Naive thymus-derived CD4-positive, alpha-beta T cell (primary cell): Measurements from ENCODE around the gene PLPPR3. TPM values are rescaled to one million over a fixed set of nuclear protein-coding genes. Genes with fewer than 3 reads are reported as not detected.

Experiments used
- ATAC-seq: fragments of 150-1000 bp; cut with Tn5 transposase; 2 replicates; pipeline ENCODE4 v1.10.0; 2021; ENCODE audit warnings: mild to moderate bottlenecking, moderate library complexity
- CTCF ChIA-PET: fragments of 350-600 bp; sonication (Branson Sonifier 250); formaldehyde crosslinking; loops from one replicate; lab custom pipeline; 2021; ENCODE audit warnings: antibody characterized with exemption; lab: Charles Lee
- POLR2A ChIA-PET: fragments of 350-600 bp; sonication (Branson Sonifier 250); formaldehyde crosslinking; loops from one replicate; lab custom pipeline; 2021; ENCODE audit warnings: antibody characterized with exemption, inconsistent platforms; lab: Charles Lee
- DNase-seq, 9 donors: peaks; one replicate each; pipeline versions ENCODE4 v3.0.0 to v3.0.0-alpha.2; 2020 to 2022; ENCODE audit warnings: mixed read lengths in 1 of 9
- H3K27ac ChIP-seq: one replicate; pipeline ENCODE4 v1.7.0; 2013; ENCODE audit warnings: mild to moderate bottlenecking, low read depth, low read length, moderate library complexity
- H3K27me3 ChIP-seq, 2 donors: one replicate each; pipeline ENCODE4 v1.7.0; 2013; ENCODE audit warnings: low read length in 2 of 2, mild to moderate bottlenecking in 2 of 2, moderate library complexity in 2 of 2; ENCODE audit not compliant: control insufficient read depth in 2 of 2, insufficient read depth in 2 of 2
- H3K36me3 ChIP-seq, 3 experiments: 1 replicate in 2 of 3; 2 replicates in 1 of 3; pipeline ENCODE4 v1.7.0; 2013; ENCODE audit warnings: low read length in 3 of 3, mild to moderate bottlenecking in 3 of 3, moderate library complexity in 1 of 3; ENCODE audit not compliant: insufficient read depth in 3 of 3, control insufficient read depth in 2 of 3
- H3K4me1 ChIP-seq, 2 donors: one replicate each; pipeline ENCODE4 v1.7.0; 2013; ENCODE audit warnings: low read length in 2 of 2, mild to moderate bottlenecking in 2 of 2, moderate library complexity in 1 of 2; ENCODE audit not compliant: control insufficient read depth in 2 of 2, insufficient read depth in 2 of 2
- H3K4me3 ChIP-seq: 2 replicates; pipeline ENCODE4 v1.7.0; 2013; ENCODE audit warnings: mild to moderate bottlenecking, low read length
- H3K9me3 ChIP-seq, 3 experiments: 1 replicate in 2 of 3; 2 replicates in 1 of 3; pipeline ENCODE4 v1.7.0; 2013; ENCODE audit warnings: low read length in 3 of 3; ENCODE audit not compliant: control insufficient read depth in 2 of 3
- H3K27ac Mint-ChIP-seq, 9 donors: one replicate each; pipeline ENCODE4 v1.8.0; 2020 to 2022; ENCODE audit warnings: mixed read lengths in 9 of 9, mild to moderate bottlenecking in 8 of 9, moderate library complexity in 5 of 9, inconsistent platforms in 2 of 9
- H3K27me3 Mint-ChIP-seq, 5 donors: one replicate each; pipeline ENCODE4 v1.8.0; 2021 to 2022; ENCODE audit warnings: mixed read lengths in 5 of 5, mild to moderate bottlenecking in 1 of 5
- H3K36me3 Mint-ChIP-seq, 5 donors: one replicate each; pipeline ENCODE4 v1.8.0; 2020 to 2022; ENCODE audit warnings: mixed read lengths in 5 of 5, mild to moderate bottlenecking in 3 of 5, inconsistent platforms in 1 of 5
- H3K4me1 Mint-ChIP-seq, 7 donors: one replicate each; pipeline ENCODE4 v1.8.0; 2020 to 2022; ENCODE audit warnings: mixed read lengths in 7 of 7, mild to moderate bottlenecking in 3 of 7, inconsistent platforms in 1 of 7
- H3K4me3 Mint-ChIP-seq, 10 donors: one replicate each; pipeline ENCODE4 v1.8.0; 2020 to 2022; ENCODE audit warnings: mild to moderate bottlenecking in 10 of 10, mixed read lengths in 10 of 10, moderate library complexity in 6 of 10, inconsistent platforms in 2 of 10
- H3K9me3 Mint-ChIP-seq, 11 donors: one replicate each; pipeline ENCODE4 v1.8.0; 2020 to 2022; ENCODE audit warnings: mixed read lengths in 11 of 11, mild to moderate bottlenecking in 4 of 11, inconsistent platforms in 1 of 11, moderate library complexity in 1 of 11
- intact Hi-C, 2 donors: fragments of 100-400 bp; cut with micrococcal nuclease; formaldehyde crosslinking; loops; one replicate each; pipeline ENCODE4 v1.15.1; 2023
- polyA plus RNA-seq, 2 donors: library from polyadenylated mRNA; unstranded; fragments of 300-500 nt; fragmentation: Illumina TruSeq; gene quantifications; one replicate each; pipeline ENCODE4 v1.2.3, GENCODE V29; 2021
- total RNA-seq, 6 experiments: library from RNA in 5 of 6; stranded (reverse) in 5 of 6; gene quantifications; 1 replicate in 5 of 6; 2 replicates in 1 of 6; pipeline ENCODE4 v1.2.3 and lab custom pipeline; 2021 to 2026

Gene PLPPR3
- total and polyA plus RNA-seq, 7 experiments from 2014 or later = not detected

DNA sequence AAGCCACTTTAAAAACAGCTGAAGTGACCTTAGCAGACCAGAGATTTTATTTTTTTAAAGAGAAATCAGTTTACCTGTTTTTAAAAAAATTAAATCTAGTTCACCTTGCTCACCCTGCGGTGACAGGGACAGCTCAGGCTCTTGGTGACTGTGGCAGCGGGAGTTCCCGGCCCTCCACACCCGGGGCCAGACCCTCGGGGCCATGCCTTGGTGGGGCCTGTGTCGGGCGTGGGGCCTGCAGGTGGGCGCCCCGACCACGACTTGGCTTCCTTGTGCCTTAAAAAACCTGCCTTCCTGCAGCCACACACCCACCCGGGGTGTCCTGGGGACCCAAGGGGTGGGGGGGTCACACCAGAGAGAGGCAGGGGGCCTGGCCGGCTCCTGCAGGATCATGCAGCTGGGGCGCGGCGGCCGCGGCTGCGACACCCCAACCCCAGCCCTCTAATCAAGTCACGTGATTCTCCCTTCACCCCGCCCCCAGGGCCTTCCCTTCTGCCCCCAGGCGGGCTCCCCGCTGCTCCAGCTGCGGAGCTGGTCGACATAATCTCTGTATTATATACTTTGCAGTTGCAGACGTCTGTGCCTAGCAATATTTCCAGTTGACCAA, 10.8 kb downstream of the PLPPR3 start:
- Histone ChIP-seq H3K36me3 (peaks cover 17 to 70% (median 22%) of the 10 kb centered on the region in 3 experiments), H3K27me3 (no peaks in the 10 kb centered on the region), H3K9me3 (no peaks in the 10 kb centered on the region), H3K4me1 (no peaks in the 10 kb centered on the region), H3K4me3 (no peak overlapping the region), H3K27ac (no peak overlapping the region)
- Mint-ChIP-seq H3K4me1 (peaks cover 5 to 9% (median 9%) of the 10 kb centered on the region in 7 donors), H3K9me3 (peaks cover 0 to 6% (median 0%) of the 10 kb centered on the region in 11 donors), H3K4me3 (no peak overlapping the region), H3K27me3 (no peaks in the 10 kb centered on the region), H3K36me3 (peaks cover 0 to 29% (median 20%) of the 10 kb centered on the region in 5 donors), H3K27ac (no peak overlapping the region)
- ATAC-seq = no peak
- ChIA-PET POLR2A (no interaction called here), CTCF (no interaction called here)
- DNase-seq = no peak
- intact Hi-C loops = no loop called here

DNA sequence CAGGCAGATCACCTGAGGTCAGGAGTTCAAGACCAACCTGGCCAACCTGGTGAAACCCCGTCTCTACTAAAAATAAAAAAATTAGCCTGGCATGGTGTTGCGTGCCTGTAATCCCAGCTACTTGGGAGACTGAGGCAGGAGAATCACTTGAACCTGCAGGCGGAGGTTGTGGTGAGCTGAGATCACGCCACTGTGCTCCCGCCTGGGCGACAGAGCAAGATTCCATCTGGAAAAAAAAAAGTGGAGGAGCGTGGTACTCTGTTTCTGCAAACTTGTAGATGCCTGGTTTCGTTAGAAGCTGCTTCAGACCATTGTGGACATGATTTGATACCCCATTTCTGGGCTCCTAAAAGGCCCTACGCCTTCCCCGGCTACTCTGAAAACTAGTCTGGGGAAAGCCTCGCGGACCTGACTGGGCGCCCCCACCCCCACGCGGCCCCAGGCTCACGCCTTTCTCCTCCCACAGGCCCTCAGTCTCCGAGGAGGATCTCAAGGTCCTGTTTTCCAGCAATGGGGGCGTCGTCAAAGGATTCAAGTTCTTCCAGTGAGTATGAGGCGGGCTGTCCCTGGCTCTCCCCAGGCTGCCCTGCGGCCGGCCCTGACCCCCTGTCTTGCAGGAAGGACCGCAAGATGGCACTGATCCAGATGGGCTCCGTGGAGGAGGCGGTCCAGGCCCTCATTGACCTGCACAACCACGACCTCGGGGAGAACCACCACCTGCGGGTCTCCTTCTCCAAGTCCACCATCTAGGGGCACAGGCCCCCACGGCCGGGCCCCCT, 11.5 kb downstream of the PLPPR3 start:
- H3K27me3 ChIP-seq = no peaks in the 10 kb centered on the region
- no peaks in the 10 kb centered on the region for H3K9me3 ChIP-seq
- H3K36me3 Mint-ChIP-seq = peaks cover 0 to 24% (median 20%) of the 10 kb centered on the region in 5 donors
- peaks cover 17 to 78% (median 22%) of the 10 kb centered on the region in 3 experiments for H3K36me3 ChIP-seq
- no peaks in the 10 kb centered on the region for H3K27me3 Mint-ChIP-seq
- no peaks in the 10 kb centered on the region for H3K4me1 ChIP-seq
- peaks cover 5 to 9% (median 9%) of the 10 kb centered on the region in 7 donors for H3K4me1 Mint-ChIP-seq
- intact Hi-C loops = no loop called here
- H3K9me3 Mint-ChIP-seq = peaks cover 0 to 4% (median 0%) of the 10 kb centered on the region in 11 donors
- CTCF ChIA-PET = no interaction called here
- ATAC-seq (no peak), DNase-seq (no peak)
- no peak overlapping the region for H3K27ac Mint-ChIP-seq
- no peak overlapping the region for H3K4me3 ChIP-seq
- H3K4me3 Mint-ChIP-seq = no peak overlapping the region
- POLR2A ChIA-PET = no interaction called here
- no peak overlapping the region for H3K27ac ChIP-seq

DNA sequence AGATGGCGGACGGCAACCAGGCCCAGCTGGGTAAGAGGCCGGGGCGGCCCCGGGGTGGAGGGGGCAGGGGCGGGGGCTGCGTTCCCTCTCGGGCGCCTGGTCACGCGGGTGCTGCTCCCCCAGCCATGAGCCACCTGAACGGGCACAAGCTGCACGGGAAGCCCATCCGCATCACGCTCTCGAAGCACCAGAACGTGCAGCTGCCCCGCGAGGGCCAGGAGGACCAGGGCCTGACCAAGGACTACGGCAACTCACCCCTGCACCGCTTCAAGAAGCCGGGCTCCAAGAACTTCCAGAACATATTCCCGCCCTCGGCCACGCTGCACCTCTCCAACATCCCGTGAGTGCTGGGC, 13.4 kb downstream of the PLPPR3 start:
- Histone ChIP-seq H3K4me1 (peaks cover 0 to 2% of the 10 kb centered on the region in 2 donors), H3K4me3 (no peak overlapping the region), H3K36me3 (peaks cover 25 to 86% (median 29%) of the 10 kb centered on the region in 3 experiments), H3K9me3 (no peaks in the 10 kb centered on the region), H3K27ac (no peak overlapping the region), H3K27me3 (no peaks in the 10 kb centered on the region)
- Mint-ChIP-seq H3K4me3 (no peak overlapping the region), H3K4me1 (peaks cover 5 to 15% (median 11%) of the 10 kb centered on the region in 7 donors), H3K36me3 (peaks cover 0 to 24% (median 16%) of the 10 kb centered on the region in 5 donors), H3K27me3 (no peaks in the 10 kb centered on the region), H3K9me3 (peaks cover 0 to 4% (median 0%) of the 10 kb centered on the region in 11 donors), H3K27ac (no peak overlapping the region)
- intact Hi-C loops = no loop called here
- ATAC-seq (no peak), DNase-seq (no peak)
- ChIA-PET POLR2A (no interaction called here), CTCF (no interaction called here)

DNA sequence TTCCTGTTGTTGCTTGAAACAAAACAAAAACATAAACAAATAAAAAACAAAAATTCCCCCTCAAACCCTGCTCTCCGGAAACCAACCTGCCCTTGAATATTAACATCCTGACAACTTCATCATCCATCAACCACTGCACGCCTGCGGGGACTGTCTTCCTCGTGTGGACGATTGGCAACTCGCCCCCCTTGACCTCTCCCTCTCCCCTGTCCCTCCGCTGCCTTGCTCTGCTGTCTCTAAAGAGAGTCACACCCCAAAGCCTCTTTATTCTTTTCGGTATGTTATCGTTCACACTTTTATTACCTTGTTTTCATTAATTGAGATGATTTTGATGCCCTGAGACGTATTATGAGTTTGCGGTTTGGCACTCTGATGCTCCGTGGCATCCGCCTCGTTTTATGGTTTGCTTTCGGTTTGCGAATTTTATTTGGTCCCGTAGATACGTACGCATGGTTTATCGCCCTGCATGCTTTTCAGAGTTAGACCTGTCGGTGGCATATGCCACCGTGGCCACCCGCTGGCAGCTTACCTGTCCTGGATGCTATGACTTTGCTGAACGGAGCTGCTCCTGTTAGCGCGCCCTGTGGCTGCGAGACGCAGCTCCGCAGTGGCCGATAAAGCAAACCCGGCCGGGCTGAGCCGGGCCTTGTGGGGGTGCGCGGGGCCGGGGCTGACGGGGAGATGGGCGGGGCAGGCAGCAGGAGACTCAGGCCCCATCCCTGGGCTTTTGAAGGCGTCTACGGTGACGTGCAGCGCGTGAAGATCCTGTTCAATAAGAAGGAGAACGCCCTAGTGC, 13.9 kb downstream of the PLPPR3 start:
- H3K36me3 Mint-ChIP-seq = peaks cover 0 to 24% (median 16%) of the 10 kb centered on the region in 5 donors

DNA sequence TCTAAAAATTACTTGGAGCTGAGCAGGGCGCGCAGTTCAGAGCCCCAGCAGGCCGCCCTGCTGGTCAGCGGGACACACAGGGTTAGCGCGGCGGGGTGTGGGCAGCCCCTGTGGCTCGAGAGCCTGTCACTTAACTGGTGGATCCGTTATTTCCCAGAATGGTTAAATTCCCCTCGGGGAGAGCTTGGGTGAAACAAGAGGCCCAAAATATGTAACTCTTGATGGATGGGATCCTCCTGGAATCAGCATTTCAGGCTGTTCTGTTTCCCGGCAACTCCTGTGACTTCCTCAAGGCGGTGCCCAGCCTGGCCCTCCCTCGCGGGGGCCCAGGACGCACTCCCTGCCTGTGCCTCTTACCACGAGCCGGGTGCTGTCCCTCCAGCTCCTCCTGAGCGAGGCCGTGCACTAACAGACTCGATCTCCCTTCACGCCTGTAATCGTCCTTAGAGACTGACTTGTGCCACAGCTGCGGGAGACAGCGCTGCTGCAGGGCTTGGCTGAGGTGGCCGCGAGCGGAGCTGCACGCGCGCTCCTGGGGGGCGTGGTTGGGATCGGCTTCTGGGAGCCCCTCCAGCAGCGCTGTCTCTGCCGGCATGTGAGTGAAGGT, 14.8 kb downstream of the PLPPR3 start:
- H3K27me3 Mint-ChIP-seq = no peaks in the 10 kb centered on the region
- H3K4me1 Mint-ChIP-seq = peaks cover 12 to 28% (median 21%) of the 10 kb centered on the region in 7 donors
- intact Hi-C loops = no loop called here

More for the DNA sequence above, 13.9 kb downstream of the PLPPR3 start:
- H3K4me1 ChIP-seq = peaks cover under 1 to 6% of the 10 kb centered on the region in 2 donors
- peaks cover 0 to 4% (median 0%) of the 10 kb centered on the region in 11 donors for H3K9me3 Mint-ChIP-seq
- H3K27me3 ChIP-seq = no peaks in the 10 kb centered on the region
- ATAC-seq (no peak), DNase-seq (no peak)
- intact Hi-C loops = no loop called here
- H3K4me3 ChIP-seq = no peak overlapping the region
- peak overlapping the region in 5 of 9 donors; percentile 43 to 72 (median 52) for H3K27ac Mint-ChIP-seq
- no peaks in the 10 kb centered on the region for H3K27me3 Mint-ChIP-seq
- no peak overlapping the region for H3K27ac ChIP-seq
- H3K4me1 Mint-ChIP-seq = peaks cover 5 to 19% (median 14%) of the 10 kb centered on the region in 7 donors
- POLR2A ChIA-PET = no interaction called here
- peaks cover 25 to 92% (median 29%) of the 10 kb centered on the region in 3 experiments for H3K36me3 ChIP-seq
- no peaks in the 10 kb centered on the region for H3K9me3 ChIP-seq
- CTCF ChIA-PET = no interaction called here
- H3K4me3 Mint-ChIP-seq = peak overlapping the region in 1 of 10 donors; percentile 13

More for the DNA sequence above, 14.8 kb downstream of the PLPPR3 start:
- Mint-ChIP-seq H3K4me3 (no peak overlapping the region), H3K36me3 (peaks cover 0 to 29% (median 15%) of the 10 kb centered on the region in 5 donors), H3K9me3 (peaks cover 0 to 4% (median 0%) of the 10 kb centered on the region in 11 donors), H3K27ac (peak overlapping the region in 1 of 9 donors; percentile 22)
- ATAC-seq (no peak), DNase-seq (no peak)
- peaks cover 9 to 15% of the 10 kb centered on the region in 2 donors for H3K4me1 ChIP-seq
- H3K27me3 ChIP-seq = no peaks in the 10 kb centered on the region
- H3K4me3 ChIP-seq = no peak overlapping the region
- H3K27ac ChIP-seq = no peak overlapping the region
- POLR2A ChIA-PET = no interaction called here
- CTCF ChIA-PET = no interaction called here
- H3K36me3 ChIP-seq = peaks cover 25 to 97% (median 29%) of the 10 kb centered on the region in 3 experiments
- H3K9me3 ChIP-seq = no peaks in the 10 kb centered on the region
